Measurements from ENCODE around the gene ZC3H4.

- TF ChIP-seq CTCF (IDR thresholded peaks at IDR 0.05; ENCODE audit: low read depth, low read length) (no peak), POLR2A (IDR thresholded peaks at IDR 0.05; ENCODE audit: extremely low read depth, insufficient read length) (no peak)
Observed at GRCh38 chr19:47074621-47075020, 39.0 kb downstream of the ZC3H4 start.

Measured in NB4 (cell line).